K562 (cell line): ENCODE measurements around the gene P4HB. TPM values are rescaled to one million over a fixed set of nuclear protein-coding genes. Genes with fewer than 3 reads are reported as not detected.

Experiments used
- FOXK1 ChIP-seq: sonication (generic); formaldehyde crosslinking; IDR thresholded peaks from 2 replicates; pipeline ENCODE4 v1.8.0; 2022; ENCODE audit warnings: missing genetic modification reagents, mild to moderate bottlenecking, borderline replicate concordance
- NFXL1 ChIP-seq: fragments of 450-650 bp; formaldehyde crosslinking; IDR thresholded peaks from 2 replicates; pipeline ENCODE4 v1.4.0; 2021; ENCODE audit warnings: mild to moderate bottlenecking
- polyA plus RNA-seq, 8 experiments: library from polyadenylated mRNA; depleted of rRNA in 4 of 8; stranded (reverse) in 5 of 8; unstranded in 3 of 8; fragments of >200 nt; fragmentation: Nextera tagmentation in 2 of 8; fragmentation: Illumina TruSeq in 1 of 8; extraction: Ambion mirVana in 2 of 8; extraction: Trizol in 1 of 8; gene quantifications; 2 replicates each; pipeline versions ENCODE4 v1.2.1 to v1.2.3, GENCODE V29; 2011 to 2014; ENCODE audit warnings: inconsistent platforms in 1 of 8, missing spikeins in 1 of 8
- total RNA-seq, 7 experiments: library from RNA; depleted of rRNA in 6 of 7; stranded (reverse); fragments of >200 nt in 6 of 7; fragmentation: Illumina TruSeq in 2 of 7; extraction: Trizol in 2 of 7; gene quantifications; 2 replicates each; pipeline versions ENCODE4 v1.2.1 to v1.2.3, GENCODE V29; 2011 to 2021; ENCODE audit warnings: low replicate concordance in 1 of 7
- TF ChIP-seq, protein P1 (sequence below), 2 experiments: fragments of 450-650 bp; formaldehyde crosslinking in 1 of 2; IDR thresholded peaks; 2 replicates each; pipeline versions ENCODE4 v1.4.0 to v1.6.1; 2014 to 2020; ENCODE audit warnings: mild to moderate bottlenecking in 2 of 2, borderline replicate concordance in 1 of 2, low read depth in 1 of 2

P4HB gene
- total and polyA plus RNA-seq, 9 of the 15 experiments (the other 6 are each of a cell fraction or from before 2014, with no cell fraction given) = 4.4 to 645 (median 325) TPM

DNA sequence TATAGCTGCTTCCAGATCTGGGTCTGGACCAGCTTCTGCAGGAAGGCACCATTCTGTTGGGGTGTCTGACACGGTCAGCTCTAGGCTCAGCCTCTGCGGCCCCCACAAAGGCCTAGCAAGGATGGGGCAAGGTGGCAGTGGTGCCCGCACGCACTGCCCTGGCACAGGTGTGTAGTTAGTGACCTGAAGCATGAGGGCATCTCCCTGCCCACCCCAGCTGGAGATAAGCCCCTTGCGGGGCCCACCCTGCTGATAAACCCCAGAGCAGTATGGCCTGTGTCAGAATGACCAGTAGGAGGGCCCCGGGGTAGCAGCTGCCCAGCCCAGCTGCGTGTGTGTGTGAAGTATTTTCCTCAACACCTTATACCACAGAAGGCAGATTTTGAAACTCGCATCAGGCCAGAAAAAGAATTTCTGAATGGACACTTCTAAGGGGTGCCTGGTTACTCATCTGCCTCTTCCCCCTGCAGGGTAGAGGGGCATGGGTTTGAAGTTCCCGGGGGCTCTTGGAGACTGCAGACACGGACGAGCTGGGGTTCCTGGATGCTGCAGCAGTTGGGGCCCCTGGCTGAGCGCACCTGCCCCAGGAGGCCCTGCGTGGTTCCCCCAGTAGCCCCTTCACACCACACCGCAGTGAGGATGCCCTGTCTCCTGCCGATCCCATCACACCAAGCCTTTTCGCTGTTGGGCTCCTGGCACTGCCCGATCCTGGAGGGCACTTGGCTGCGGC is 6.3 kb upstream of the P4HB start (continued):
- TF ChIP-seq, protein P1, sequence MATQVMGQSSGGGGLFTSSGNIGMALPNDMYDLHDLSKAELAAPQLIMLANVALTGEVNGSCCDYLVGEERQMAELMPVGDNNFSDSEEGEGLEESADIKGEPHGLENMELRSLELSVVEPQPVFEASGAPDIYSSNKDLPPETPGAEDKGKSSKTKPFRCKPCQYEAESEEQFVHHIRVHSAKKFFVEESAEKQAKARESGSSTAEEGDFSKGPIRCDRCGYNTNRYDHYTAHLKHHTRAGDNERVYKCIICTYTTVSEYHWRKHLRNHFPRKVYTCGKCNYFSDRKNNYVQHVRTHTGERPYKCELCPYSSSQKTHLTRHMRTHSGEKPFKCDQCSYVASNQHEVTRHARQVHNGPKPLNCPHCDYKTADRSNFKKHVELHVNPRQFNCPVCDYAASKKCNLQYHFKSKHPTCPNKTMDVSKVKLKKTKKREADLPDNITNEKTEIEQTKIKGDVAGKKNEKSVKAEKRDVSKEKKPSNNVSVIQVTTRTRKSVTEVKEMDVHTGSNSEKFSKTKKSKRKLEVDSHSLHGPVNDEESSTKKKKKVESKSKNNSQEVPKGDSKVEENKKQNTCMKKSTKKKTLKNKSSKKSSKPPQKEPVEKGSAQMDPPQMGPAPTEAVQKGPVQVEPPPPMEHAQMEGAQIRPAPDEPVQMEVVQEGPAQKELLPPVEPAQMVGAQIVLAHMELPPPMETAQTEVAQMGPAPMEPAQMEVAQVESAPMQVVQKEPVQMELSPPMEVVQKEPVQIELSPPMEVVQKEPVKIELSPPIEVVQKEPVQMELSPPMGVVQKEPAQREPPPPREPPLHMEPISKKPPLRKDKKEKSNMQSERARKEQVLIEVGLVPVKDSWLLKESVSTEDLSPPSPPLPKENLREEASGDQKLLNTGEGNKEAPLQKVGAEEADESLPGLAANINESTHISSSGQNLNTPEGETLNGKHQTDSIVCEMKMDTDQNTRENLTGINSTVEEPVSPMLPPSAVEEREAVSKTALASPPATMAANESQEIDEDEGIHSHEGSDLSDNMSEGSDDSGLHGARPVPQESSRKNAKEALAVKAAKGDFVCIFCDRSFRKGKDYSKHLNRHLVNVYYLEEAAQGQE (IDR thresholded peaks at IDR 0.05; ENCODE audit: borderline replicate concordance) = no peak
- TF ChIP-seq, protein P1 (CRISPR knock-in tag; IDR thresholded peaks at IDR 0.05; ENCODE audit: low read depth) = peak; percentile 68
- TF ChIP-seq FOXK1 (CRISPR knock-in tag) = no peak
- TF ChIP-seq NFXL1 = no peak; the same call in 1 of the 2 replicates
